GM21723 (cell line): Measurements from ENCODE around the gene ELAC1.
A peak's percentile ranks its signal among the peaks of the same experiment; 100 is the strongest.

Source experiments
- ATAC-seq: cut with Tn5 transposase; IDR thresholded peaks from one replicate; pipeline ENCODE4 v1.9.1; 2021; ENCODE audit warnings: mild to moderate bottlenecking, moderate library complexity; ENCODE audit not compliant: unreplicated experiment

The ELAC1 gene

GRCh38 chr18:51017140-51017879 is 49.5 kb downstream of the ELAC1 start:
- no peak for ATAC-seq

- no peak for ATAC-seq
These were observed 52.7 kb downstream of the ELAC1 start for GRCh38 chr18:51020536-51020935.

GRCh38 chr18:51021226-51021965 is 53.6 kb downstream of the ELAC1 start:
- no peak for ATAC-seq

GRCh38 chr18:51025512-51025911 is 57.7 kb downstream of the ELAC1 start:
- no peak for ATAC-seq

- peak; percentile 24 for ATAC-seq
These were observed 60.5 kb downstream of the ELAC1 start for GRCh38 chr18:51028201-51028805.

- ATAC-seq, result peak; percentile 30
These were observed 61.5 kb downstream of the ELAC1 start for GRCh38 chr18:51029378-51029693.

GRCh38 chr18:51029694-51030536 is 62.1 kb downstream of the ELAC1 start, which contains the start of gene SMAD4:
SMAD4 (plus strand) TSS chr18:51030213; CDS start chr18:51047047, 16,834 bp downstream.
- ATAC-seq, result peak; percentile 72

GRCh38 chr18:51030537-51031258 is 62.9 kb downstream of the ELAC1 start:
- peak; percentile 60 for ATAC-seq

GRCh38 chr18:51032193-51032592 is 64.4 kb downstream of the ELAC1 start:
- ATAC-seq, result no peak

- ATAC-seq, result no peak
These were observed 69.4 kb downstream of the ELAC1 start for GRCh38 chr18:51037230-51037629.
